Measurements from ENCODE around the gene ATP6V1C2.
"Not testable (repeated sequence)": the region's sequence is repeated elsewhere in the genome, so short reads cannot be mapped to it uniquely, and the experiment has no call there.

ATP6V1C2 gene

GRCh38 chr2:10772201-10772867, 50.9 kb downstream of the ATP6V1C2 start:
- DNase-seq = no peak

- DNase-seq = no peak
These were observed 51.4 kb downstream of the ATP6V1C2 start for GRCh38 chr2:10772868-10773215.

- DNase-seq = no peak
These were observed 52.5 kb downstream of the ATP6V1C2 start for GRCh38 chr2:10773821-10774341.

GRCh38 chr2:10774394-10774793, 53.0 kb downstream of the ATP6V1C2 start:
- no peak for DNase-seq

- DNase-seq = no peak
These were observed 53.8 kb downstream of the ATP6V1C2 start for GRCh38 chr2:10775021-10775780.

GRCh38 chr2:10775831-10776230, 54.4 kb downstream of the ATP6V1C2 start:
- no peak for DNase-seq

- DNase-seq = no peak
These were observed 55.0 kb downstream of the ATP6V1C2 start for GRCh38 chr2:10776231-10776977.

- DNase-seq = no peak
These were observed 55.8 kb downstream of the ATP6V1C2 start for GRCh38 chr2:10777111-10777841.

- no peak for DNase-seq
These were observed 56.7 kb downstream of the ATP6V1C2 start for GRCh38 chr2:10777842-10778723.

GRCh38 chr2:10778724-10779115, 57.3 kb downstream of the ATP6V1C2 start:
- no peak for DNase-seq

GRCh38 chr2:10779776-10780490, 58.5 kb downstream of the ATP6V1C2 start:
- DNase-seq = no peak

GRCh38 chr2:10780491-10780820, 59.0 kb downstream of the ATP6V1C2 start:
- no peak for DNase-seq

- not testable (repeated sequence) for DNase-seq
These were observed 59.4 kb downstream of the ATP6V1C2 start for GRCh38 chr2:10780821-10781220.

GRCh38 chr2:10781746-10782145, 60.3 kb downstream of the ATP6V1C2 start:
- no peak for DNase-seq

- DNase-seq = no peak
These were observed 62.0 kb downstream of the ATP6V1C2 start for GRCh38 chr2:10783421-10783820.

- no peak for DNase-seq
These were observed 63.3 kb downstream of the ATP6V1C2 start for GRCh38 chr2:10784719-10785118.

- DNase-seq = no peak
These were observed 63.8 kb downstream of the ATP6V1C2 start for GRCh38 chr2:10785260-10785659.

GRCh38 chr2:10786240-10786982, 65.0 kb downstream of the ATP6V1C2 start:
- DNase-seq = no peak

GRCh38 chr2:10787176-10787968, 65.9 kb downstream of the ATP6V1C2 start:
- DNase-seq = no peak

- no peak for DNase-seq
These were observed 67.4 kb downstream of the ATP6V1C2 start for GRCh38 chr2:10788855-10789254.

All from NK-92 treated with Interleukin-12 subunit alpha and Interleukin-12 subunit beta, amount 100 ng/mL, for 24 hours (cell line).